CD14-positive monocyte (primary cell): ENCODE measurements around the gene DNAJC5. TPM values are rescaled to one million over a fixed set of nuclear protein-coding genes. Genes with fewer than 3 reads are reported as not detected.
"Not testable (repeated sequence)": the region's sequence is repeated elsewhere in the genome, so short reads cannot be mapped to it uniquely, and the experiment has no call there.

Source experiments
- DNase-seq, 3 donors: peaks; one replicate each; pipeline ENCODE4 v3.0.0-alpha.2; 2011 to 2022
- H2AFZ ChIP-seq: 2 replicates; pipeline ENCODE4 v1.6.0; 2012; ENCODE audit warnings: mild to moderate bottlenecking, low read depth, low read length, inconsistent platforms; ENCODE audit not compliant: insufficient read depth, poor library complexity, severe bottlenecking
- H3K27ac ChIP-seq, 2 donors: 1 replicate in 1 of 2; 2 replicates in 1 of 2; pipeline ENCODE4 v1.5.1; 2012 to 2013; ENCODE audit warnings: low read length in 2 of 2, control low read depth in 1 of 2, inconsistent platforms in 1 of 2, low read depth in 1 of 2, mild to moderate bottlenecking in 1 of 2
- H3K27me3 ChIP-seq, 2 donors: one replicate each; pipeline versions ENCODE4 v1.6.0 to v1.6.1; 2011 to 2013; ENCODE audit warnings: low read length in 2 of 2; ENCODE audit not compliant: control insufficient read depth in 2 of 2, insufficient read depth in 2 of 2
- H3K36me3 ChIP-seq, 2 donors: replicated peaks in 1 of 2; 1 replicate in 1 of 2; 2 replicates in 1 of 2; pipeline versions ENCODE4 v1.5.1 to v1.6.1; 2012 to 2013; ENCODE audit warnings: low read length in 2 of 2, control low read depth in 1 of 2, inconsistent platforms in 1 of 2, mild to moderate bottlenecking in 1 of 2; ENCODE audit not compliant: insufficient read depth in 2 of 2, control insufficient read depth in 1 of 2
- H3K4me1 ChIP-seq, 2 donors: 1 replicate in 1 of 2; 2 replicates in 1 of 2; pipeline versions ENCODE4 v1.5.1 to v1.6.1; 2012 to 2013; ENCODE audit warnings: low read length in 2 of 2, control low read depth in 1 of 2, inconsistent platforms in 1 of 2, mild to moderate bottlenecking in 1 of 2, moderate library complexity in 1 of 2; ENCODE audit not compliant: insufficient read depth in 2 of 2, control insufficient read depth in 1 of 2
- H3K4me2 ChIP-seq: replicated peaks from 2 replicates; pipeline ENCODE3; 2012; ENCODE audit warnings: low read length, moderate library complexity, mild to moderate bottlenecking; ENCODE audit not compliant: poor library complexity, severe bottlenecking; ENCODE audit errors: extremely low read depth
- H3K4me3 ChIP-seq, 3 experiments: fragments of 200-600 bp in 1 of 3; sonication (generic) in 1 of 3; replicated peaks in 1 of 3; 1 replicate in 2 of 3; 2 replicates in 1 of 3; pipeline ENCODE4 v1.5.1; 2011 to 2013; ENCODE audit warnings: low read length in 3 of 3, mild to moderate bottlenecking in 3 of 3, control low read depth in 2 of 3, low read depth in 2 of 3, inconsistent platforms in 1 of 3, moderate library complexity in 1 of 3
- H3K79me2 ChIP-seq: 2 replicates; pipeline ENCODE4 v1.6.0; 2012; ENCODE audit warnings: mild to moderate bottlenecking, control low read depth, inconsistent platforms, low read length, moderate library complexity; ENCODE audit not compliant: insufficient read depth
- H3K9ac ChIP-seq: 2 replicates; pipeline ENCODE4 v1.6.0; 2017; ENCODE audit warnings: low read length, mild to moderate bottlenecking; ENCODE audit not compliant: insufficient read depth, poor library complexity, severe bottlenecking
- H3K9me3 ChIP-seq, 2 donors: replicated peaks in 1 of 2; 1 replicate in 1 of 2; 2 replicates in 1 of 2; pipeline versions ENCODE4 v1.5.1 to v1.6.1; 2012 to 2013; ENCODE audit warnings: low read length in 2 of 2, control low read depth in 1 of 2; ENCODE audit not compliant: control insufficient read depth in 1 of 2, insufficient read depth in 1 of 2
- H4K20me1 ChIP-seq: 2 replicates; pipeline ENCODE4 v1.6.0; 2012; ENCODE audit warnings: mild to moderate bottlenecking, low read length, control low read depth, moderate library complexity; ENCODE audit not compliant: insufficient read depth
- H3K27ac Mint-ChIP-seq, 7 donors: one replicate each; pipeline ENCODE4 v1.8.0; 2020; ENCODE audit warnings: mild to moderate bottlenecking in 7 of 7, mixed read lengths in 7 of 7, moderate library complexity in 6 of 7, inconsistent platforms in 2 of 7
- H3K27me3 Mint-ChIP-seq, 3 donors: one replicate each; pipeline ENCODE4 v1.8.0; 2021 to 2022; ENCODE audit warnings: low read depth in 3 of 3, mild to moderate bottlenecking in 3 of 3, mixed read lengths in 3 of 3, moderate library complexity in 3 of 3, inconsistent platforms in 1 of 3
- H3K36me3 Mint-ChIP-seq, 2 donors: one replicate each; pipeline ENCODE4 v1.8.0; 2020; ENCODE audit warnings: mixed read lengths in 2 of 2, inconsistent platforms in 1 of 2, mild to moderate bottlenecking in 1 of 2
- H3K4me1 Mint-ChIP-seq: one replicate; pipeline ENCODE4 v1.8.0; 2020; ENCODE audit warnings: mild to moderate bottlenecking, mixed read lengths
- H3K4me3 Mint-ChIP-seq, 2 donors: one replicate each; pipeline ENCODE4 v1.8.0; 2020; ENCODE audit warnings: mild to moderate bottlenecking in 2 of 2, mixed read lengths in 2 of 2, moderate library complexity in 1 of 2
- H3K9me3 Mint-ChIP-seq, 7 donors: one replicate each; pipeline ENCODE4 v1.8.0; 2020 to 2022; ENCODE audit warnings: mixed read lengths in 7 of 7, mild to moderate bottlenecking in 6 of 7, moderate library complexity in 6 of 7, inconsistent platforms in 2 of 7
- CTCF ChIP-seq: fragments of 200-600 bp; IDR thresholded peaks from one replicate; pipeline ENCODE4 v1.8.0; 2022; ENCODE audit warnings: antibody characterized with exemption, mild to moderate bottlenecking
- WGBS: methylation state at CpG from one replicate; pipeline ENCODE4 v1.1.5; 2013; ENCODE audit warnings: missing lambda C conversion rate; ENCODE audit not compliant: insufficient coverage; 5-methylcytosine and 5-hydroxymethylcytosine counted together
- intact Hi-C, 2 donors: fragments of 100-400 bp; cut with micrococcal nuclease; formaldehyde crosslinking; loops; one replicate each; pipeline versions ENCODE4 v1.15.0 to v1.15.1; 2023
- polyA plus RNA-seq, 3 donors: library from polyadenylated mRNA; depleted of rRNA in 1 of 3; unstranded in 2 of 3; stranded (reverse) in 1 of 3; fragments of 300-500 nt in 2 of 3; fragments of >200 nt in 1 of 3; fragmentation: Illumina TruSeq in 2 of 3; gene quantifications; 1 replicate in 2 of 3; 2 replicates in 1 of 3; pipeline ENCODE4 v1.2.3, GENCODE V29; 2012 to 2021

The DNAJC5 gene
- polyA plus RNA-seq, 3 donors: 5.9 to 44.4 (median 7.4) TPM

- H3K9me3 Mint-ChIP-seq: peaks cover 0 to 3% (median 0%) of the 10 kb centered on the region in 7 donors
- H3K27me3 Mint-ChIP-seq: peaks cover 0 to 5% (median 2%) of the 10 kb centered on the region in 3 donors
- no peak overlapping the region for H3K9ac ChIP-seq
- intact Hi-C loops: loop anchor here in 1 of 2 donors (5.0 kb wide), 2 partner anchors 62 to 252 kb away; partner anchors contain the start of genes ARFRP1, DNAJC5 and ZGPAT
- H3K36me3 Mint-ChIP-seq: peaks cover 11 to 16% of the 10 kb centered on the region in 2 donors
- peaks cover 24 to 32% of the 10 kb centered on the region in 2 donors for H3K4me1 ChIP-seq
- peaks cover 19% of the 10 kb centered on the region for H3K4me1 Mint-ChIP-seq
- peaks cover 21% of the 10 kb centered on the region for H3K79me2 ChIP-seq
- 94% methylated on average over 9 of the region's 10 CpGs for WGBS
- H3K4me3 Mint-ChIP-seq: no peak overlapping the region
- H3K27me3 ChIP-seq: no peaks in the 10 kb centered on the region
- H2AFZ ChIP-seq: no peak overlapping the region
- peaks cover 4 to 11% of the 10 kb centered on the region in 2 donors for H3K36me3 ChIP-seq
- H3K4me2 ChIP-seq: no peak overlapping the region
- no peak for DNase-seq
- peaks cover 0 to 4% of the 10 kb centered on the region in 2 donors for H3K9me3 ChIP-seq
- peaks cover 20% of the 10 kb centered on the region for H4K20me1 ChIP-seq
- no peak for TF ChIP-seq CTCF
- no peak overlapping the region for H3K27ac Mint-ChIP-seq
- H3K27ac ChIP-seq: no peak overlapping the region
- H3K4me3 ChIP-seq: no peak overlapping the region
Observed at GRCh38 chr20:63958964-63959698, 64.2 kb downstream of the DNAJC5 start.

GRCh38 chr20:63959699-63960075 is 64.8 kb downstream of the DNAJC5 start:
- Mint-ChIP-seq H3K36me3 (peaks cover 11 to 17% of the 10 kb centered on the region in 2 donors), H3K4me3 (no peak overlapping the region), H3K27ac (no peak overlapping the region), H3K4me1 (peaks cover 14% of the 10 kb centered on the region), H3K27me3 (peaks cover 0 to 5% (median under 1%) of the 10 kb centered on the region in 3 donors), H3K9me3 (peaks cover 0 to 8% (median 2%) of the 10 kb centered on the region in 7 donors)
- DNase-seq: no peak
- Histone ChIP-seq H3K79me2 (peaks cover 15% of the 10 kb centered on the region), H3K4me2 (no peak overlapping the region), H3K36me3 (peaks cover 4 to 11% of the 10 kb centered on the region in 2 donors), H4K20me1 (peaks cover 14% of the 10 kb centered on the region), H3K27me3 (no peaks in the 10 kb centered on the region), H3K9me3 (peaks cover 0 to 10% of the 10 kb centered on the region in 2 donors), H3K27ac (no peak overlapping the region), H3K9ac (no peak overlapping the region), H3K4me1 (peaks cover 22 to 26% of the 10 kb centered on the region in 2 donors), H2AFZ (no peak overlapping the region), H3K4me3 (no peak overlapping the region)
- 95% methylated on average over 15 of the region's 17 CpGs for WGBS
- intact Hi-C loops: loop anchor here in 1 of 2 donors (5.0 kb wide), 2 partner anchors 62 to 252 kb away; partner anchors contain the start of genes ARFRP1, DNAJC5 and ZGPAT
- no peak for TF ChIP-seq CTCF

- H3K27ac Mint-ChIP-seq: peak overlapping the region in 1 of 7 donors; percentile 32
- H3K4me2 ChIP-seq, H3K27ac ChIP-seq, H3K4me3 Mint-ChIP-seq, H3K9ac ChIP-seq, H3K27me3 ChIP-seq, H3K4me1 Mint-ChIP-seq, H2AFZ ChIP-seq, H4K20me1 ChIP-seq, DNase-seq, H3K79me2 ChIP-seq, H3K27me3 Mint-ChIP-seq, H3K4me3 ChIP-seq, intact Hi-C loops: not testable (repeated sequence)
- 87% methylated on average over 13 of the region's 15 CpGs for WGBS
- H3K4me1 ChIP-seq: peaks cover 10 to 14% of the 10 kb centered on the region in 2 donors
- peaks cover 12 to 19% of the 10 kb centered on the region in 2 donors for H3K36me3 Mint-ChIP-seq
- H3K36me3 ChIP-seq: peaks cover 4 to 11% of the 10 kb centered on the region in 2 donors
- peaks cover 0 to 14% (median 5%) of the 10 kb centered on the region in 7 donors for H3K9me3 Mint-ChIP-seq
- H3K9me3 ChIP-seq: peaks cover 0 to 13% of the 10 kb centered on the region in 2 donors
Observed at GRCh38 chr20:63960654-63961621, 66.0 kb downstream of the DNAJC5 start.
